PC-3 (cell line): ENCODE results near the gene TMPRSS2. TPM values are rescaled to one million over a fixed set of nuclear protein-coding genes. Genes with fewer than 3 reads are reported as not detected.

Experiments used
- ATAC-seq: fragments of 200-7000 bp; cut with Tn5 transposase; 2 replicates; pipeline ENCODE4 v1.9.1; 2020; ENCODE audit warnings: mild to moderate bottlenecking, moderate library complexity
- Bru-seq: library from RNA; stranded (reverse); fragments of 400-500 nt; gene quantifications from one replicate; lab custom pipeline; 2021; lab: Mats Ljungman, UMichigan
- BruChase-seq, 2 experiments: library from RNA; stranded (reverse); fragments of 400-500 nt; gene quantifications; one replicate each; lab custom pipeline; 2021; lab: Mats Ljungman, UMichigan
- BruUV-seq: library from RNA; stranded (reverse); fragments of 400-500 nt; replicated peaks from 2 replicates; lab custom pipeline; 2021; lab: Mats Ljungman, UMichigan
- CTCF ChIA-PET: fragments of 300-600 bp; sonication (Branson Sonifier 250); formaldehyde crosslinking; loops from one replicate; lab custom pipeline; 2022; ENCODE audit warnings: antibody characterized with exemption; lab: Charles Lee
- POLR2A ChIA-PET: fragments of 300-600 bp; sonication (Branson Sonifier 250); formaldehyde crosslinking; loops from one replicate; lab custom pipeline; 2022; ENCODE audit warnings: antibody characterized with exemption; ENCODE audit not compliant: unreplicated experiment; lab: Charles Lee
- DNase-seq: peaks from one replicate; pipeline ENCODE4 v3.0.0-alpha.2; 2015
- H2AFZ ChIP-seq: fragments of 300-600 bp; sonication (generic); 2 replicates; pipeline ENCODE4 v1.6.0; 2016; ENCODE audit warnings: antibody characterized with exemption, low read length
- H3F3A ChIP-seq: fragments of 300-600 bp; sonication (generic); one replicate; pipeline ENCODE4 v1.6.0; 2017; ENCODE audit warnings: antibody characterized with exemption, low read length, control low read depth, mild to moderate bottlenecking; ENCODE audit not compliant: unreplicated experiment
- H3K27ac ChIP-seq: fragments of 300-600 bp; sonication (generic); 2 replicates; pipeline ENCODE4 v1.5.1; 2016; ENCODE audit warnings: mild to moderate bottlenecking, low read length
- H3K27me3 ChIP-seq: fragments of 300-600 bp; sonication (generic); 2 replicates; pipeline ENCODE4 v1.6.1; 2016; ENCODE audit warnings: low read length, mixed read lengths
- H3K36me3 ChIP-seq: fragments of 300-600 bp; sonication (generic); 2 replicates; pipeline ENCODE4 v1.6.1; 2016; ENCODE audit warnings: low read depth, mixed run types, low read length, mixed read lengths
- H3K4me1 ChIP-seq: fragments of 300-600 bp; sonication (generic); 2 replicates; pipeline ENCODE4 v1.5.1; 2016; ENCODE audit warnings: low read length; ENCODE audit not compliant: insufficient read depth
- H3K4me2 ChIP-seq: fragments of 300-600 bp; sonication (generic); 2 replicates; pipeline ENCODE4 v1.6.0; 2016; ENCODE audit warnings: low read length
- H3K4me3 ChIP-seq: fragments of 300-600 bp; sonication (generic); 2 replicates; pipeline ENCODE4 v1.5.1; 2016; ENCODE audit warnings: mild to moderate bottlenecking, low read length, mixed read lengths
- H3K79me2 ChIP-seq: fragments of 300-600 bp; sonication (generic); 2 replicates; pipeline ENCODE4 v1.6.1; 2017; ENCODE audit warnings: low read length, mixed read lengths
- H3K9ac ChIP-seq: fragments of 300-600 bp; sonication (generic); 2 replicates; pipeline ENCODE4 v1.6.0; 2016; ENCODE audit warnings: mild to moderate bottlenecking, low read length
- H3K9me2 ChIP-seq: fragments of 300-600 bp; sonication (generic); replicated peaks from 2 replicates; pipeline ENCODE4 v1.6.1; 2016; ENCODE audit warnings: mixed run types, low read length, mixed read lengths
- H3K9me3 ChIP-seq: fragments of 300-600 bp; sonication (generic); 2 replicates; pipeline ENCODE4 v1.6.1; 2016; ENCODE audit warnings: low read length, mixed read lengths
- H4K20me1 ChIP-seq: fragments of 300-600 bp; sonication (generic); 2 replicates; pipeline ENCODE4 v1.6.1; 2016; ENCODE audit warnings: low read length, mixed read lengths
- EZH2 ChIP-seq: fragments of 300-600 bp; sonication (generic); IDR thresholded peaks from one replicate; pipeline ENCODE4 v1.6.1; 2017; ENCODE audit warnings: antibody characterized with exemption, mild to moderate bottlenecking, low read length; ENCODE audit not compliant: unreplicated experiment
- EZH2phosphoT487 ChIP-seq: fragments of 300-600 bp; sonication (generic); IDR thresholded peaks from 2 replicates; pipeline ENCODE4 v1.6.1; 2018; ENCODE audit warnings: mild to moderate bottlenecking, antibody characterized with exemption, low read length, borderline replicate concordance
- intact Hi-C: fragments of 100-400 bp; cut with micrococcal nuclease; formaldehyde crosslinking; loops from 2 replicates; pipeline ENCODE4 v1.9.0; 2023
- long read RNA-seq: library from polyadenylated mRNA; unstranded; transcript quantifications from one replicate; pipeline ENCODE4 v2.0.0, GENCODE V29; 2021; ENCODE audit not compliant: unreplicated experiment
- total RNA-seq: library from RNA; depleted of rRNA; stranded (reverse); fragments of >200 nt; gene quantifications from 2 replicates; pipeline ENCODE4 v1.2.3, GENCODE V29; 2014; rRNA removed
- TF ChIP-seq, protein P1 (sequence below): fragments of 300-600 bp; sonication (generic); conservative IDR thresholded peaks from 2 replicates; pipeline ENCODE4 v1.5.1; 2017; ENCODE audit warnings: antibody characterized with exemption, low read depth, mild to moderate bottlenecking, low read length

The TMPRSS2 gene
- total RNA-seq (9.3 and 15.8 TPM in 2 replicates), Bru-seq, nascent RNA (percentile 86 among the genes with signal in this experiment), BruChase-seq, experiment 1, labeled RNA remaining after a 6-hour chase (percentile 86 among the genes with signal in this experiment), BruChase-seq, experiment 2, labeled RNA remaining after a 2-hour chase (percentile 91 among the genes with signal in this experiment)
- long read RNA-seq, transcript TMPRSS2-201 (14 exons, 3,205 nt) = major isoform, 207 of 430 reads
- long read RNA-seq, transcript TMPRSS2-202 (14 exons, 3,240 nt) = minor isoform, 52 of 430 reads
- long read RNA-seq, transcript TMPRSS2-209 (2 exons, 633 nt) = minor isoform, 8 of 430 reads
- long read RNA-seq, partial matches to known transcripts = 82 of 430 reads
- long read RNA-seq, other reads (novel, unspliced or antisense) = 81 of 430 reads

DNA sequence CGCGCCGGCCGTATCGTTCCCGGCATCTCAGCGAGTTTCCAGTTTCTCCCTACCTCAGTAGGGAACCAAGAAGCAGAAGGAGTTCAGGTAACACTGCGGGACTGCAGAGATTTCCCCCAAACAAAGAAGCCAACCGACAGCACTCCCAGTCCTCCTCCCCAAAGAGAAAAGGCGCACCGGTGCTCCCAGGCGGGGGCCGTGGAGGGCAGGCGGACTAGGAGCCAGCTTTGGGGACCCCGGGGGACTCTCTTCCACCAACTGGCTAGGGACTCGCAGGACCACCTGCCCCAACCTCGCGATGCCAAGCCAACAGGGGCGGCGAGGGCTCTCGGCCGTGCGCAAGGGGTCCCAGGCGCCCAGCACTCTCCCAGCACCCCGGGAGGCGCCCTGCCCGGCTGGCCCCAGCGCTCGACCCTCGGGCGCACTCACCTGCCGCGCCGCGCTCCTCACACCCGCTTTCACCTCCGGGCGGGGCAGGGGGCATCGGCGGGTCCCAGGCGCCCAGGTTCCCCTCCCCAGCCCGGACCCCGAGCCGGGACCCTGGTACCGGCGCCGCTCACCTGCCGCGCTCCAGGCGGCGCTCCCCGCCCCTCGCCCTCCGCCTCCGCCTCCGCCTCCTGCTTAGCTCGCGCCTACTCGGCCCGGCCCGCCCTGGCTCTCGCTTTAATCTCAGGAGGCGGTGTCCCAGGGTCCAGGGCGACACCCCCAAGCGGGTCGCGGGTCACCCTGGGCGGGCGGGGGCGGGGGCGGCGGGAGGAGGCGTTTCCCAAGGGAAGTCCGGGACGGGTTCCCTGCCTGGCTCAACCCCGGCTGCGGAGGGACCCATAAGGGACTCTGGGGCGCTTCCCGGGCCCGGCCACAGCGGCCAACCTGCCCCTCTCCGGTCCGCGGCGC is at the start of gene TMPRSS2:
Gene TMPRSS2, minus strand, starts transcription at position 638 of the 894 bp plus-strand sequence. CDS start 10,025 bp downstream, outside the sequence.
- no peaks in the 10 kb centered on the region for H3K9me2 ChIP-seq
- H3K79me2 ChIP-seq = peaks cover 8% of the 10 kb centered on the region
- no peaks in the 10 kb centered on the region for H4K20me1 ChIP-seq
- DNase-seq (peak; percentile 68), ATAC-seq (peak; percentile 80)
- H3K4me1 ChIP-seq = peaks cover 23% of the 10 kb centered on the region
- peak within 1 kb of the TSS; percentile 61 for H3K9ac ChIP-seq
- no peaks in the 10 kb centered on the region for H3K9me3 ChIP-seq
- H3F3A ChIP-seq = no peaks in the 10 kb centered on the region
- CTCF ChIA-PET = interaction anchor here (1.0 to 1.8 kb wide), 3 partner anchors 73 to 105 kb away, joined by 3 to 7 read pairs (median 4); no protein-coding TSS in a partner anchor
- intact Hi-C loops = loop anchor here (1.0 to 10.0 kb wide), 3 partner anchors 73 to 260 kb away; partner anchors contain the start of gene RIPK4
- H3K4me2 ChIP-seq = peak within 1 kb of the TSS; percentile 96
- H2AFZ ChIP-seq = peak within 1 kb of the TSS; percentile 83
- no peaks in the 10 kb centered on the region for H3K27me3 ChIP-seq
- POLR2A ChIA-PET = interaction anchor here (0.6 to 1.0 kb wide), 4 partner anchors 27 to 75 kb away, joined by 4 to 8 read pairs (median 6); no protein-coding TSS in a partner anchor
- H3K27ac ChIP-seq = peak within 1 kb of the TSS; percentile 12; the same call in 1 of the 2 replicates
- no peaks in the 10 kb centered on the region for H3K36me3 ChIP-seq
- H3K4me3 ChIP-seq = peak within 1 kb of the TSS; percentile 83
- no TSS peak for BruUV-seq
- TF ChIP-seq, protein P1, sequence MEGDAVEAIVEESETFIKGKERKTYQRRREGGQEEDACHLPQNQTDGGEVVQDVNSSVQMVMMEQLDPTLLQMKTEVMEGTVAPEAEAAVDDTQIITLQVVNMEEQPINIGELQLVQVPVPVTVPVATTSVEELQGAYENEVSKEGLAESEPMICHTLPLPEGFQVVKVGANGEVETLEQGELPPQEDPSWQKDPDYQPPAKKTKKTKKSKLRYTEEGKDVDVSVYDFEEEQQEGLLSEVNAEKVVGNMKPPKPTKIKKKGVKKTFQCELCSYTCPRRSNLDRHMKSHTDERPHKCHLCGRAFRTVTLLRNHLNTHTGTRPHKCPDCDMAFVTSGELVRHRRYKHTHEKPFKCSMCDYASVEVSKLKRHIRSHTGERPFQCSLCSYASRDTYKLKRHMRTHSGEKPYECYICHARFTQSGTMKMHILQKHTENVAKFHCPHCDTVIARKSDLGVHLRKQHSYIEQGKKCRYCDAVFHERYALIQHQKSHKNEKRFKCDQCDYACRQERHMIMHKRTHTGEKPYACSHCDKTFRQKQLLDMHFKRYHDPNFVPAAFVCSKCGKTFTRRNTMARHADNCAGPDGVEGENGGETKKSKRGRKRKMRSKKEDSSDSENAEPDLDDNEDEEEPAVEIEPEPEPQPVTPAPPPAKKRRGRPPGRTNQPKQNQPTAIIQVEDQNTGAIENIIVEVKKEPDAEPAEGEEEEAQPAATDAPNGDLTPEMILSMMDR = no peak

DNA sequence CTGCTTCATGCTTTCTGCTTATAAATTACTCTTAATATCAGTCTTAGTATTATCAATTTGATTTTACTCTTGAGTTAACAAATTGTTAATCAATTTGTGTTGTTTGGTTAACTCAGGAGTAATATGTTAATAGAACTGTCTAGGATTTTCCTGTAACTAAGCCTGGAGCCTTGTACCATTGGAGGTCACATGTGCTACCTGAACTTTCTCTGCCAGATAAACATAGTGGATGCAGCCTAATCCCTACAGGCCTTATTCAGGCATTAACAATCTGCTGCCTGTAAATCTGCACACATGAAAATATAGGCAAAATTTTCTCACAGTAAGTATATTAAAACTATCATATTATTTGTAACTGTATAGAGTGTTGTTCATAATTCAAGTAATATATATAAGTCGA is 47.1 kb upstream of the TMPRSS2 start:
- DNase-seq = no peak
- BruUV-seq = no TSS peak
- H2AFZ ChIP-seq = no peak overlapping the region
- no peak overlapping the region for H3K27ac ChIP-seq
- no peaks in the 10 kb centered on the region for H3K79me2 ChIP-seq
- H3K9ac ChIP-seq = no peak overlapping the region
- intact Hi-C loops = no loop called here
- H3K36me3 ChIP-seq = no peaks in the 10 kb centered on the region
- no peak overlapping the region for H3K4me3 ChIP-seq
- H3K4me2 ChIP-seq = no peak overlapping the region
- no peaks in the 10 kb centered on the region for H3K27me3 ChIP-seq
- ATAC-seq = no peak
- H3K9me3 ChIP-seq = no peaks in the 10 kb centered on the region
- CTCF ChIA-PET = no interaction called here
- H3K9me2 ChIP-seq = no peaks in the 10 kb centered on the region
- TF ChIP-seq EZH2phosphoT487 (no peak), EZH2 (no peak)
- TF ChIP-seq, protein P1 = no peak
- POLR2A ChIA-PET = no interaction called here
- H3K4me1 ChIP-seq = no peaks in the 10 kb centered on the region
- no peaks in the 10 kb centered on the region for H3F3A ChIP-seq
- no peaks in the 10 kb centered on the region for H4K20me1 ChIP-seq
